DND-41 (cell line): ENCODE measurements around the gene CABLES2.

Experiments
- ATAC-seq: fragments of 200-7000 bp; cut with Tn5 transposase; 3 replicates; pipeline ENCODE4 v1.9.1; 2021; ENCODE audit warnings: low read depth; ENCODE audit not compliant: insufficient read depth
- DNase-seq: peaks from one replicate; pipeline ENCODE4 v3.0.0-alpha.2; 2020
- H2AFZ ChIP-seq: 2 replicates; pipeline ENCODE4 v1.6.0; 2012; ENCODE audit warnings: low read depth, low read length
- H3K27ac ChIP-seq: 2 replicates; pipeline ENCODE4 v1.5.1; 2012; ENCODE audit warnings: low read length, inconsistent platforms
- H3K27me3 ChIP-seq: fragments of 200-600 bp; sonication (generic); 2 replicates; pipeline ENCODE4 v1.6.0; 2012; ENCODE audit warnings: low read length, mild to moderate bottlenecking, inconsistent platforms; ENCODE audit not compliant: insufficient read depth, poor library complexity
- H3K36me3 ChIP-seq: 2 replicates; pipeline ENCODE4 v1.5.1; 2012; ENCODE audit warnings: low read length, inconsistent platforms; ENCODE audit not compliant: insufficient read depth
- H3K4me1 ChIP-seq: 2 replicates; pipeline ENCODE4 v1.5.1; 2012; ENCODE audit warnings: mild to moderate bottlenecking, low read length; ENCODE audit not compliant: insufficient read depth
- H3K4me2 ChIP-seq: 2 replicates; pipeline ENCODE4 v1.6.0; 2012; ENCODE audit warnings: mild to moderate bottlenecking, moderate library complexity, low read length, inconsistent platforms; ENCODE audit not compliant: insufficient read depth
- H3K4me3 ChIP-seq, 2 experiments: fragments of 200-600 bp in 1 of 2; shearing (Covaris generic) in 1 of 2; 2 replicates each; pipeline ENCODE4 v1.5.1; 2012 to 2016; ENCODE audit warnings: inconsistent platforms in 2 of 2, low read length in 2 of 2, mild to moderate bottlenecking in 2 of 2, low read depth in 1 of 2, moderate library complexity in 1 of 2
- H3K79me2 ChIP-seq: 2 replicates; pipeline ENCODE4 v1.6.0; 2012; ENCODE audit warnings: low read length, inconsistent platforms; ENCODE audit not compliant: insufficient read depth
- H3K9ac ChIP-seq: 2 replicates; pipeline ENCODE4 v1.6.0; 2012; ENCODE audit warnings: low read depth, mild to moderate bottlenecking, inconsistent platforms, low read length, moderate library complexity
- H3K9me3 ChIP-seq: 2 replicates; pipeline ENCODE4 v1.5.1; 2012; ENCODE audit warnings: low read length, moderate library complexity, mild to moderate bottlenecking, inconsistent platforms; ENCODE audit not compliant: insufficient read depth, severe bottlenecking
- H4K20me1 ChIP-seq: 2 replicates; pipeline ENCODE4 v1.6.0; 2012; ENCODE audit warnings: low read length; ENCODE audit not compliant: insufficient read depth
- CTCF ChIP-seq: IDR thresholded peaks from 2 replicates; pipeline ENCODE4 v1.5.1; 2012; ENCODE audit warnings: borderline replicate concordance, low read length, moderate library complexity, mild to moderate bottlenecking; ENCODE audit not compliant: poor library complexity, severe bottlenecking; ENCODE audit errors: extremely low read depth
- EZH2 ChIP-seq: IDR thresholded peaks from 3 replicates; pipeline ENCODE4 v1.6.1; 2012; ENCODE audit warnings: borderline replicate concordance, low read depth, mild to moderate bottlenecking, moderate library complexity, low read length, inconsistent platforms; ENCODE audit not compliant: severe bottlenecking

The CABLES2 gene

DNA sequence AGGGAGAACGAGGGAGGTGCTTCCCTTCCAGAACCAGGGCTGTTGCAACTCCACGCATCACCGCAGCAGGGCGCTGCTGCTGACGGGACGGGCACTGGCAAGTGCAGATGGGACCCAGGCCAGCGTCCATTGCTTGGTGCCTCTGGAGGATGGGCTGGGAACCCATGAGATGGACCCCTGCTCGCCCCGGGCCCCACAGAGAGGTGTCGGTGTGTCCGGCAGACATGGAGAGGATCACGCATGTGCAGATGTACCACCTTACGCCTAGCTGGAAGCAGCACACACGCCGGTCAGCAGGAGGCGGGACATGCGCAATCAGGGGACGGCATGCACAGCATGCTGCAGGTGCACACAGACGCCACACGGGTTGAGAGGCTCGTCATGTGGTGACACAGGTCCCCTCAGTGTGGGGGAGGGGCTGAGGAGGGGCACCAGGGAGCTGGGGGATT lies 5.7 kb downstream of the CABLES2 start:
- H3K79me2 ChIP-seq = peaks cover 35% of the 10 kb centered on the region
- H2AFZ ChIP-seq = no peak overlapping the region
- no peaks in the 10 kb centered on the region for H3K27me3 ChIP-seq
- no peak overlapping the region for H3K27ac ChIP-seq
- TF ChIP-seq CTCF (no peak), EZH2 (no peak)
- no peak overlapping the region for H3K4me2 ChIP-seq
- no peak overlapping the region for H3K9ac ChIP-seq
- no peak for DNase-seq
- peaks cover 43% of the 10 kb centered on the region for H3K36me3 ChIP-seq
- H3K4me1 ChIP-seq = peaks cover 23% of the 10 kb centered on the region
- H4K20me1 ChIP-seq = peaks cover 53% of the 10 kb centered on the region
- no peak overlapping the region for H3K4me3 ChIP-seq
- ATAC-seq = no peak
- no peaks in the 10 kb centered on the region for H3K9me3 ChIP-seq

DNA sequence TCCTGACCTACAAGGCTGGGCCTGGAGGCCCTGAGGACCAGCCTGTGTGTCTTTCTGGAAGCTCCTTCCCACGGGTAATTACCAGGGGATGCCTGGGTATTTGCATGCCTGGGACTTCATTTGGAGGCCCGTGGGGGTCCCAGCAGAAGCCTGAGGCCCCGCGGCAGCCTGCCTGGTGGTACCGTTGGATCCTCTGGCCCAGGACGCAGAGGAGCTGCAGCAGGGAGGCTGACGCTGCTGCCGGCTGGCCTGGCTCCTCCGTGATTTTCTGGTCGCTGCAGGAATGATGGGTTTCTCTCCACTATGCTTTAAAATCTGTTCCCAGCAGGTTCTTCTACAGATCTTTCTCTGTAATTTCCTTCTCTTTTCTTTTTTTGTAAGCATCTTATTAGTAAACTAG lies 6.5 kb downstream of the CABLES2 start:
- Histone ChIP-seq H3K36me3 (peaks cover 43% of the 10 kb centered on the region), H3K4me3 (no peak overlapping the region), H3K4me1 (peaks cover 15% of the 10 kb centered on the region), H3K27ac (no peak overlapping the region), H3K79me2 (peaks cover 27% of the 10 kb centered on the region), H3K4me2 (no peak overlapping the region), H2AFZ (no peak overlapping the region), H4K20me1 (peaks cover 44% of the 10 kb centered on the region), H3K9ac (no peak overlapping the region), H3K9me3 (no peaks in the 10 kb centered on the region), H3K27me3 (no peaks in the 10 kb centered on the region)
- ATAC-seq = no peak
- DNase-seq = no peak
- TF ChIP-seq EZH2 (no peak), CTCF (no peak)

GRCh38 chr20:62400021-62400420 lies 7.1 kb downstream of the CABLES2 start:
- H2AFZ ChIP-seq = no peak overlapping the region
- no peak overlapping the region for H3K27ac ChIP-seq
- TF ChIP-seq EZH2 (no peak), CTCF (no peak)
- H3K9me3 ChIP-seq = no peaks in the 10 kb centered on the region
- H3K36me3 ChIP-seq = peaks cover 39% of the 10 kb centered on the region
- H3K27me3 ChIP-seq = no peaks in the 10 kb centered on the region
- ATAC-seq (no peak), DNase-seq (no peak)
- H3K4me1 ChIP-seq = peaks cover 10% of the 10 kb centered on the region
- H3K4me2 ChIP-seq = no peak overlapping the region
- no peak overlapping the region for H3K4me3 ChIP-seq
- peaks cover 22% of the 10 kb centered on the region for H3K79me2 ChIP-seq
- H4K20me1 ChIP-seq = peaks cover 40% of the 10 kb centered on the region
- no peak overlapping the region for H3K9ac ChIP-seq
